A673 (cell line): ENCODE results near the gene MYBPC3. TPM values are rescaled to one million over a fixed set of nuclear protein-coding genes. Genes with fewer than 3 reads are reported as not detected.

ENCODE experiments used
- BruUV-seq: library from RNA; stranded (reverse); fragments of 400-500 nt; replicated peaks from 2 replicates; lab custom pipeline; 2021; lab: Mats Ljungman, UMichigan
- CTCF ChIA-PET: fragments of 300-600 bp; sonication (Branson Sonifier 250); formaldehyde crosslinking; loops from one replicate; lab custom pipeline; 2022; ENCODE audit warnings: antibody characterized with exemption; lab: Charles Lee
- POLR2A ChIA-PET: fragments of 300-600 bp; sonication (Branson Sonifier 250); formaldehyde crosslinking; loops from one replicate; lab custom pipeline; 2022; ENCODE audit warnings: antibody characterized with exemption; ENCODE audit not compliant: low non-redundant PET; lab: Charles Lee
- DNase-seq: peaks from one replicate; pipeline ENCODE4 v3.0.0-alpha.2; 2015; ENCODE audit warnings: low spot score
- H3K27ac ChIP-seq: fragments of 200-600 bp; sonication (generic); 2 replicates; pipeline ENCODE4 v1.5.1; 2016; ENCODE audit warnings: mixed run types, low read depth, mild to moderate bottlenecking, mixed read lengths, antibody characterized with exemption, low read length; ENCODE audit not compliant: poor library complexity, severe bottlenecking
- H3K27me3 ChIP-seq: fragments of 200-600 bp; sonication (generic); replicated peaks from 2 replicates; pipeline ENCODE4 v1.6.1; 2017; ENCODE audit warnings: mixed run types, low read depth, mild to moderate bottlenecking, mixed read lengths, antibody characterized with exemption, low read length; ENCODE audit not compliant: insufficient read depth, poor library complexity
- H3K36me3 ChIP-seq: fragments of 200-600 bp; sonication (generic); 2 replicates; pipeline ENCODE4 v1.6.1; 2016; ENCODE audit warnings: mixed run types, mild to moderate bottlenecking, mixed read lengths, antibody characterized with exemption, low read length; ENCODE audit not compliant: insufficient read depth, poor library complexity, severe bottlenecking
- H3K4me1 ChIP-seq: fragments of 200-600 bp; sonication (generic); 2 replicates; pipeline ENCODE4 v1.6.1; 2017; ENCODE audit warnings: mixed run types, mild to moderate bottlenecking, mixed read lengths, antibody characterized with exemption, low read length; ENCODE audit not compliant: insufficient read depth, poor library complexity, severe bottlenecking
- H3K4me3 ChIP-seq: fragments of 200-600 bp; sonication (generic); 2 replicates; pipeline ENCODE4 v1.5.1; 2016; ENCODE audit warnings: low read depth, mixed run types, mild to moderate bottlenecking, mixed read lengths, low read length; ENCODE audit not compliant: poor library complexity, severe bottlenecking
- H3K9me3 ChIP-seq: fragments of 200-600 bp; sonication (generic); 2 replicates; pipeline ENCODE4 v1.6.1; 2016; ENCODE audit warnings: mixed run types, low read depth, mild to moderate bottlenecking, mixed read lengths, antibody characterized with exemption, low read length; ENCODE audit not compliant: poor library complexity, severe bottlenecking
- CTCF ChIP-seq: fragments of 300-800, 200-600 bp; sonication (generic); conservative IDR thresholded peaks from 2 replicates; pipeline ENCODE4 v1.5.1; 2017; ENCODE audit warnings: low read depth, mild to moderate bottlenecking, antibody characterized with exemption, low read length, moderate library complexity, mixed read lengths
- EZH2 ChIP-seq: fragments of 200-600 bp; sonication (generic); IDR thresholded peaks from 2 replicates; pipeline ENCODE4 v1.6.1; 2017; ENCODE audit warnings: borderline replicate concordance, low read depth, mild to moderate bottlenecking, mixed read lengths, antibody characterized with exemption, low read length; ENCODE audit not compliant: poor library complexity, severe bottlenecking
- intact Hi-C: fragments of 100-400 bp; cut with micrococcal nuclease; formaldehyde crosslinking; loops from one replicate; pipeline ENCODE4 v1.10.0; 2022; ENCODE audit not compliant: unreplicated experiment
- total RNA-seq: library from RNA; stranded (reverse); gene quantifications from 2 replicates; pipeline ENCODE4 v1.2.3, GENCODE V29; 2021

Gene MYBPC3
- total RNA-seq, 1 experiment from 2014 or later = not detected

GRCh38 chr11:47388697-47389576, 36.4 kb upstream of the MYBPC3 start:
- H3K4me1 ChIP-seq = no peaks in the 10 kb centered on the region
- BruUV-seq = no TSS peak
- H3K9me3 ChIP-seq = no peaks in the 10 kb centered on the region
- CTCF ChIA-PET = interaction anchor here (0.6 kb wide), 1 partner anchor 12 kb away, joined by 11 read pairs; no protein-coding TSS in a partner anchor
- no peaks in the 10 kb centered on the region for H3K36me3 ChIP-seq
- no peaks in the 10 kb centered on the region for H3K27me3 ChIP-seq
- POLR2A ChIA-PET = no interaction called here
- H3K4me3 ChIP-seq = no peak overlapping the region
- intact Hi-C loops = no loop called here
- DNase-seq = no peak
- TF ChIP-seq CTCF (no peak), EZH2 (no peak)
- H3K27ac ChIP-seq = no peak overlapping the region

- Histone ChIP-seq H3K4me1 (no peaks in the 10 kb centered on the region), H3K9me3 (no peaks in the 10 kb centered on the region), H3K4me3 (no peak overlapping the region), H3K27ac (no peak overlapping the region), H3K27me3 (no peaks in the 10 kb centered on the region), H3K36me3 (no peaks in the 10 kb centered on the region)
- DNase-seq = no peak
- ChIA-PET CTCF (interaction anchor here (0.6 to 0.7 kb wide), 2 partner anchors 12 to 66 kb away, joined by 3 to 11 read pairs; no protein-coding TSS in a partner anchor), POLR2A (no interaction called here)
- intact Hi-C loops = no loop called here
- TF ChIP-seq CTCF (no peak), EZH2 (no peak)
- no TSS peak for BruUV-seq
These were observed 35.6 kb upstream of the MYBPC3 start for GRCh38 chr11:47387944-47388696.

GRCh38 chr11:47384498-47384897, 32.0 kb upstream of the MYBPC3 start:
- no peaks in the 10 kb centered on the region for H3K27me3 ChIP-seq
- BruUV-seq = no TSS peak
- CTCF ChIA-PET = no interaction called here
- H3K4me1 ChIP-seq = no peaks in the 10 kb centered on the region
- H3K4me3 ChIP-seq = no peak overlapping the region
- no peaks in the 10 kb centered on the region for H3K9me3 ChIP-seq
- intact Hi-C loops = no loop called here
- POLR2A ChIA-PET = no interaction called here
- no peaks in the 10 kb centered on the region for H3K36me3 ChIP-seq
- no peak for TF ChIP-seq EZH2
- TF ChIP-seq CTCF = no peak
- no peak overlapping the region for H3K27ac ChIP-seq
- no peak for DNase-seq
